Liver (tissue), 9 donors: ENCODE results near the gene SIRT1. TPM values are rescaled to one million over a fixed set of nuclear protein-coding genes. Genes with fewer than 3 reads are reported as not detected.

Experiments used
- DNase-seq: peaks from one replicate; pipeline ENCODE4 v3.0.0-alpha.2; 2017; ENCODE audit warnings: low spot score
- H3K27ac ChIP-seq, 2 donors: one replicate each; pipeline ENCODE4 v1.7.0; 2013; ENCODE audit warnings: inconsistent platforms in 2 of 2, low read length in 2 of 2, control low read depth in 1 of 2, low read depth in 1 of 2, mild to moderate bottlenecking in 1 of 2
- H3K27me3 ChIP-seq, 4 donors: one replicate each; pipeline versions ENCODE4 v1.6.1 to v1.7.0; 2013; ENCODE audit warnings: low read length in 3 of 4, inconsistent platforms in 1 of 4, mild to moderate bottlenecking in 1 of 4, moderate library complexity in 1 of 4; ENCODE audit not compliant: control insufficient read depth in 4 of 4, insufficient read depth in 4 of 4
- H3K36me3 ChIP-seq, 4 donors: one replicate each; pipeline versions ENCODE4 v1.6.1 to v1.7.0; 2013; ENCODE audit warnings: low read length in 3 of 4, mild to moderate bottlenecking in 3 of 4, low read depth in 1 of 4, moderate library complexity in 1 of 4; ENCODE audit not compliant: control insufficient read depth in 4 of 4, insufficient read depth in 3 of 4
- H3K4me1 ChIP-seq, 4 donors: one replicate each; pipeline versions ENCODE4 v1.6.1 to v1.7.0; 2013; ENCODE audit warnings: low read length in 3 of 4, mild to moderate bottlenecking in 3 of 4, moderate library complexity in 1 of 4; ENCODE audit not compliant: control insufficient read depth in 4 of 4, insufficient read depth in 4 of 4
- H3K4me3 ChIP-seq, 3 donors: one replicate each; pipeline versions ENCODE4 v1.6.1 to v1.7.0; 2013; ENCODE audit warnings: low read length in 3 of 3, control low read depth in 1 of 3, low read depth in 1 of 3, mild to moderate bottlenecking in 1 of 3
- H3K9ac ChIP-seq, 2 donors: one replicate each; pipeline ENCODE4 v1.7.0; 2013; ENCODE audit warnings: low read length in 2 of 2, mild to moderate bottlenecking in 2 of 2, moderate library complexity in 2 of 2, control low read depth in 1 of 2, low read depth in 1 of 2
- H3K9me3 ChIP-seq, 4 donors: one replicate each; pipeline versions ENCODE4 v1.6.1 to v1.7.0; 2013; ENCODE audit warnings: low read length in 3 of 4; ENCODE audit not compliant: control insufficient read depth in 4 of 4
- EGR1 ChIP-seq, 2 donors: IDR thresholded peaks; 2 replicates each; pipeline ENCODE4 v1.6.1; 2016 to 2018; ENCODE audit warnings: antibody characterized with exemption in 2 of 2, low read depth in 2 of 2
- FOXA1 ChIP-seq: IDR thresholded peaks from 2 replicates; pipeline ENCODE4 v1.6.1; 2016; ENCODE audit warnings: antibody characterized with exemption
- FOXA2 ChIP-seq: IDR thresholded peaks from 2 replicates; pipeline ENCODE4 v1.6.1; 2016; ENCODE audit warnings: antibody characterized with exemption
- HNF4A ChIP-seq, 2 donors: conservative IDR thresholded peaks; 2 replicates each; pipeline ENCODE4 v1.6.1; 2016; ENCODE audit warnings: antibody characterized with exemption in 2 of 2, mild to moderate bottlenecking in 2 of 2
- HNF4G ChIP-seq: IDR thresholded peaks from 2 replicates; pipeline ENCODE4 v1.6.1; 2016; ENCODE audit warnings: antibody characterized with exemption
- JUND ChIP-seq, 2 donors: IDR thresholded peaks; 2 replicates each; pipeline ENCODE4 v1.6.1; 2016; ENCODE audit warnings: antibody characterized with exemption in 2 of 2
- NR2F2 ChIP-seq: IDR thresholded peaks from 2 replicates; pipeline ENCODE4 v1.6.1; 2016; ENCODE audit warnings: antibody characterized with exemption
- RAD21 ChIP-seq, 2 donors: IDR thresholded peaks; 2 replicates each; pipeline ENCODE4 v1.6.1; 2016; ENCODE audit warnings: antibody characterized with exemption in 2 of 2, mild to moderate bottlenecking in 2 of 2
- RXRA ChIP-seq, 2 donors: IDR thresholded peaks; 2 replicates each; pipeline ENCODE4 v1.6.1; 2017 to 2018; ENCODE audit warnings: antibody characterized with exemption in 2 of 2, mild to moderate bottlenecking in 1 of 2
- SP1 ChIP-seq: IDR thresholded peaks from 2 replicates; pipeline ENCODE4 v1.6.1; 2018; ENCODE audit warnings: antibody characterized with exemption, mild to moderate bottlenecking
- TAF1 ChIP-seq: conservative IDR thresholded peaks from 2 replicates; pipeline ENCODE4 v1.6.1; 2016; ENCODE audit warnings: antibody characterized with exemption, mild to moderate bottlenecking
- YY1 ChIP-seq: IDR thresholded peaks from 2 replicates; pipeline ENCODE4 v1.6.1; 2016; ENCODE audit warnings: antibody characterized with exemption, mild to moderate bottlenecking
- WGBS: extraction: QIAGEN DNeasy Blood & Tissue Kit; methylation state at CpG from one replicate; pipeline ENCODE4 v1.1.7; 2013; 5-methylcytosine and 5-hydroxymethylcytosine counted together
- polyA plus RNA-seq, 2 donors: library from polyadenylated mRNA; stranded (reverse) in 1 of 2; unstranded in 1 of 2; fragments of 200-250 nt in 1 of 2; fragments of >200 nt in 1 of 2; fragmentation: Nextera tagmentation in 1 of 2; extraction: Ambion mirVana in 1 of 2; gene quantifications; one replicate each; pipeline versions ENCODE4 v1.2.1 to v1.2.3, GENCODE V29; 2013 to 2015
- total RNA-seq, 2 donors: library from RNA; depleted of rRNA; stranded (reverse); fragments of >200 nt; gene quantifications; one replicate each; pipeline ENCODE4 v1.2.3, GENCODE V29; 2014
- TF ChIP-seq, protein P1 (sequence below): IDR thresholded peaks from 2 replicates; pipeline ENCODE4 v1.6.1; 2016; ENCODE audit warnings: antibody characterized with exemption
- TF ChIP-seq, protein P2 (sequence below): IDR thresholded peaks from 2 replicates; pipeline ENCODE4 v1.6.1; 2016; ENCODE audit warnings: antibody characterized with exemption
- TF ChIP-seq, protein P3 (sequence below): fragments of 150-350 bp; IDR thresholded peaks from 2 replicates; pipeline ENCODE4 v1.5.1; 2017; ENCODE audit warnings: improper control_type of control experiment, low read depth, low read length; ENCODE audit not compliant: missing input control
- TF ChIP-seq, protein P4 (sequence below): IDR thresholded peaks from 2 replicates; pipeline ENCODE4 v1.6.1; 2016; ENCODE audit warnings: antibody characterized with exemption
- donor health status: healthy.
- donor health status: healthy.
- donor health status: healthy.
- donor health status: healthy.
- donor health status: healthy.

The SIRT1 gene
- total and polyA plus RNA-seq, 4 donors: 3.0 to 14.8 (median 7.8) TPM

DNA sequence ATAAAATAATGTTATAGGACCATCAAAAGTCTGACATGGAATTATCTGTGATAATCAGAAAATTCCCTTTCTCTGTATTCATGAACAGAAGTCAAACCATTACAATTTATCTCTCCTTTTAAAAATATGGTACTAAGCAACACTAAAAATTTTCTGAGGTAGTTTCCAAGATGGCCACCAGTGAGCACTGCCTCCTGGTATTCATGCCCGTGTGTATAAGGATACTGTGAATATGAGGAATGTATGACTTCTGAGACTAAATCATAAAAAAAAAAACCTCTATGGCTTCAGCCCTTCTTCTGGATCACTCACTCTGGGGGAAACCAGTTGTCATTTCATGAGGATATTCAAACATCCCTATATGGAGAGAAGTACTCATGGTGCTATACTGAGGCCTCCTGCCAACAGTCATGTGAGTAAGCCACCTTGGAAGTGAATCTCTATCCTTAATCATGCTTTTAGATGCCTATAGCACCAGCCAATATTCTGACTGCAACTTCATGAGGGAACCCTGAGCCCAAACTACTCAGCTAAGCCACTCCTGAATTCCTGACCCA lies 41.1 kb downstream of the SIRT1 start:
- TF ChIP-seq HNF4A (conservative IDR thresholded peaks at IDR 0.05): no peak
- no peak for TF ChIP-seq FOXA1
- TF ChIP-seq, protein P1, sequence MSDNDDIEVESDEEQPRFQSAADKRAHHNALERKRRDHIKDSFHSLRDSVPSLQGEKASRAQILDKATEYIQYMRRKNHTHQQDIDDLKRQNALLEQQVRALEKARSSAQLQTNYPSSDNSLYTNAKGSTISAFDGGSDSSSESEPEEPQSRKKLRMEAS: no peak
- TF ChIP-seq JUND (IDR thresholded peaks at IDR 0.05): no peak
- TF ChIP-seq, protein P2, sequence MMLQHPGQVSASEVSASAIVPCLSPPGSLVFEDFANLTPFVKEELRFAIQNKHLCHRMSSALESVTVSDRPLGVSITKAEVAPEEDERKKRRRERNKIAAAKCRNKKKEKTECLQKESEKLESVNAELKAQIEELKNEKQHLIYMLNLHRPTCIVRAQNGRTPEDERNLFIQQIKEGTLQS: no peak
- TF ChIP-seq FOXA2: no peak
- no peak for TF ChIP-seq HNF4G
- TF ChIP-seq, protein P3, sequence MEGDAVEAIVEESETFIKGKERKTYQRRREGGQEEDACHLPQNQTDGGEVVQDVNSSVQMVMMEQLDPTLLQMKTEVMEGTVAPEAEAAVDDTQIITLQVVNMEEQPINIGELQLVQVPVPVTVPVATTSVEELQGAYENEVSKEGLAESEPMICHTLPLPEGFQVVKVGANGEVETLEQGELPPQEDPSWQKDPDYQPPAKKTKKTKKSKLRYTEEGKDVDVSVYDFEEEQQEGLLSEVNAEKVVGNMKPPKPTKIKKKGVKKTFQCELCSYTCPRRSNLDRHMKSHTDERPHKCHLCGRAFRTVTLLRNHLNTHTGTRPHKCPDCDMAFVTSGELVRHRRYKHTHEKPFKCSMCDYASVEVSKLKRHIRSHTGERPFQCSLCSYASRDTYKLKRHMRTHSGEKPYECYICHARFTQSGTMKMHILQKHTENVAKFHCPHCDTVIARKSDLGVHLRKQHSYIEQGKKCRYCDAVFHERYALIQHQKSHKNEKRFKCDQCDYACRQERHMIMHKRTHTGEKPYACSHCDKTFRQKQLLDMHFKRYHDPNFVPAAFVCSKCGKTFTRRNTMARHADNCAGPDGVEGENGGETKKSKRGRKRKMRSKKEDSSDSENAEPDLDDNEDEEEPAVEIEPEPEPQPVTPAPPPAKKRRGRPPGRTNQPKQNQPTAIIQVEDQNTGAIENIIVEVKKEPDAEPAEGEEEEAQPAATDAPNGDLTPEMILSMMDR: no peak

DNA sequence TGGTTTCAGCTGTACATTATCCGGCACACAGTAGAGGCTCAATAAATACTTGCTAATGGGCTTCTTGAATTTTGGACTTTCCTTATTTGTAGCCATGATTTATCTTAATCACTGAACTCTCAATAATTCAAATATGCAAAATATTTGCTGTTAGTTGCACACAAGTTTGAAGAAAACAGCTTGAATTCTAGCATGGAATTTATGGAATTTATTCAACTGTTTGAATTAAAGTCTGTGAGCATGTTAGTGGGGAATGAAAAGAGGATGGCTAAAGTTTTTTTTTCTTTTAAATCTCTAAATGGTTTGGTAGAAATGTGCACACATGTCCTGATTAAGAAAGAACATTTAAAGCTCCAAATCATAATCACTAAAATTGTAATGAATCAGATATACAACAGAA lies 42.5 kb downstream of the SIRT1 start:
- 98% methylated on average over 1 of the region's 1 CpG for WGBS
- H3K9me3 ChIP-seq: no peaks in the 10 kb centered on the region
- no peak overlapping the region for H3K27ac ChIP-seq
- no peaks in the 10 kb centered on the region for H3K27me3 ChIP-seq
- TF ChIP-seq, protein P2: no peak
- TF ChIP-seq TAF1 (no peak), RXRA (IDR thresholded peaks at IDR 0.05) (no peak), SP1 (no peak), RAD21 (IDR thresholded peaks at IDR 0.05) (no peak), HNF4G (no peak), YY1 (no peak), EGR1 (IDR thresholded peaks at IDR 0.05; ENCODE audit: low read depth in 2 of 2) (no peak), FOXA2 (no peak), NR2F2 (no peak), FOXA1 (no peak)
- TF ChIP-seq, protein P4, sequence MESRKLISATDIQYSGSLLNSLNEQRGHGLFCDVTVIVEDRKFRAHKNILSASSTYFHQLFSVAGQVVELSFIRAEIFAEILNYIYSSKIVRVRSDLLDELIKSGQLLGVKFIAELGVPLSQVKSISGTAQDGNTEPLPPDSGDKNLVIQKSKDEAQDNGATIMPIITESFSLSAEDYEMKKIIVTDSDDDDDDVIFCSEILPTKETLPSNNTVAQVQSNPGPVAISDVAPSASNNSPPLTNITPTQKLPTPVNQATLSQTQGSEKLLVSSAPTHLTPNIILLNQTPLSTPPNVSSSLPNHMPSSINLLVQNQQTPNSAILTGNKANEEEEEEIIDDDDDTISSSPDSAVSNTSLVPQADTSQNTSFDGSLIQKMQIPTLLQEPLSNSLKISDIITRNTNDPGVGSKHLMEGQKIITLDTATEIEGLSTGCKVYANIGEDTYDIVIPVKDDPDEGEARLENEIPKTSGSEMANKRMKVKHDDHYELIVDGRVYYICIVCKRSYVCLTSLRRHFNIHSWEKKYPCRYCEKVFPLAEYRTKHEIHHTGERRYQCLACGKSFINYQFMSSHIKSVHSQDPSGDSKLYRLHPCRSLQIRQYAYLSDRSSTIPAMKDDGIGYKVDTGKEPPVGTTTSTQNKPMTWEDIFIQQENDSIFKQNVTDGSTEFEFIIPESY: no peak
- TF ChIP-seq, protein P1: no peak
- TF ChIP-seq, protein P3: no peak
- peaks cover 5 to 21% (median 12%) of the 10 kb centered on the region in 4 donors for H3K36me3 ChIP-seq
- H3K9ac ChIP-seq: no peak overlapping the region
- peaks cover 0 to 2% (median 0%) of the 10 kb centered on the region in 4 donors for H3K4me1 ChIP-seq
- DNase-seq: no peak
- H3K4me3 ChIP-seq: no peak overlapping the region

More for the DNA sequence above, 41.1 kb downstream of the SIRT1 start:
- Histone ChIP-seq H3K27ac (no peak overlapping the region), H3K4me3 (no peak overlapping the region), H3K4me1 (peaks cover 2 to 12% (median 9%) of the 10 kb centered on the region in 4 donors), H3K9ac (no peak overlapping the region), H3K9me3 (no peaks in the 10 kb centered on the region), H3K27me3 (no peaks in the 10 kb centered on the region), H3K36me3 (peaks cover 4 to 21% (median 9%) of the 10 kb centered on the region in 4 donors)
- no peak for DNase-seq
- 96% methylated on average over 1 of the region's 1 CpG for WGBS
